NT2/D1 (cell line): ENCODE results near the gene RIN3.
"Not testable (repeated sequence)": the region's sequence is repeated elsewhere in the genome, so short reads cannot be mapped to it uniquely, and the experiment has no call there.

ENCODE experiments used
- DNase-seq: peaks from one replicate; pipeline ENCODE4 v3.0.0-alpha.2; 2011; ENCODE audit warnings: low read depth, low spot score
- H3K27me3 ChIP-seq: 2 replicates; pipeline ENCODE4 v1.6.0; 2011; ENCODE audit warnings: mild to moderate bottlenecking; ENCODE audit not compliant: insufficient read length, insufficient read depth
- H3K36me3 ChIP-seq: 2 replicates; pipeline ENCODE4 v1.6.1; 2011; ENCODE audit warnings: mild to moderate bottlenecking, low read length, mixed read lengths; ENCODE audit not compliant: insufficient read depth, insufficient read length
- H3K4me1 ChIP-seq: 2 replicates; pipeline ENCODE4 v1.5.1; 2011; ENCODE audit not compliant: insufficient read depth, insufficient read length
- H3K4me3 ChIP-seq: 2 replicates; pipeline ENCODE4 v1.5.1; 2011; ENCODE audit warnings: low read depth; ENCODE audit not compliant: insufficient read length
- H3K9ac ChIP-seq: 2 replicates; pipeline ENCODE4 v1.6.0; 2011; ENCODE audit warnings: low read depth; ENCODE audit not compliant: insufficient read length
- H3K9me3 ChIP-seq: 2 replicates; pipeline ENCODE4 v1.5.1; 2011; ENCODE audit warnings: mild to moderate bottlenecking, low read length; ENCODE audit not compliant: insufficient read depth
- SUZ12 ChIP-seq: IDR thresholded peaks from 2 replicates; pipeline ENCODE4 v1.6.1; 2011; ENCODE audit not compliant: insufficient read length, insufficient read depth; ENCODE audit errors: extremely low read depth
- YY1 ChIP-seq: IDR thresholded peaks from 2 replicates; pipeline ENCODE4 v1.6.1; 2011; ENCODE audit not compliant: insufficient read length, insufficient read depth
- ZNF274 ChIP-seq: IDR thresholded peaks from 2 replicates; pipeline ENCODE4 v1.6.1; 2011; ENCODE audit warnings: mild to moderate bottlenecking, low read depth, low read length

RIN3 gene

GRCh38 chr14:92528486-92529100 lies 15.0 kb downstream of the RIN3 start:
- no peak for TF ChIP-seq YY1
- TF ChIP-seq ZNF274 = no peak
- no peak for TF ChIP-seq SUZ12
- no peaks in the 10 kb centered on the region for H3K27me3 ChIP-seq
- H3K4me1 ChIP-seq = peaks cover 3% of the 10 kb centered on the region
- no peak overlapping the region for H3K9ac ChIP-seq
- DNase-seq = no peak
- no peaks in the 10 kb centered on the region for H3K9me3 ChIP-seq
- no peak overlapping the region for H3K4me3 ChIP-seq
- no peaks in the 10 kb centered on the region for H3K36me3 ChIP-seq

- H3K36me3 ChIP-seq = no peaks in the 10 kb centered on the region
- H3K4me1 ChIP-seq = no peaks in the 10 kb centered on the region
- H3K27me3 ChIP-seq = no peaks in the 10 kb centered on the region
- no peaks in the 10 kb centered on the region for H3K9me3 ChIP-seq
- no peak for TF ChIP-seq SUZ12
- no peak for TF ChIP-seq YY1
- TF ChIP-seq ZNF274 = no peak
- no peak overlapping the region for H3K4me3 ChIP-seq
- H3K9ac ChIP-seq = no peak overlapping the region
- no peak for DNase-seq
Observed at GRCh38 chr14:92529903-92530302, 16.3 kb downstream of the RIN3 start.

GRCh38 chr14:92531106-92531873 lies 17.7 kb downstream of the RIN3 start:
- H3K4me1 ChIP-seq = no peaks in the 10 kb centered on the region
- H3K27me3 ChIP-seq = no peaks in the 10 kb centered on the region
- no peaks in the 10 kb centered on the region for H3K36me3 ChIP-seq
- TF ChIP-seq ZNF274 (no peak), SUZ12 (no peak), YY1 (no peak)
- DNase-seq = no peak
- no peak overlapping the region for H3K4me3 ChIP-seq
- H3K9me3 ChIP-seq = no peaks in the 10 kb centered on the region
- no peak overlapping the region for H3K9ac ChIP-seq

GRCh38 chr14:92532490-92533163 lies 19.0 kb downstream of the RIN3 start:
- no peak for DNase-seq

GRCh38 chr14:92534932-92535643 lies 21.5 kb downstream of the RIN3 start:
- Histone ChIP-seq H3K9me3 (no peaks in the 10 kb centered on the region), H3K9ac (no peak overlapping the region), H3K4me3 (no peak overlapping the region), H3K36me3 (no peaks in the 10 kb centered on the region), H3K4me1 (peaks cover 2% of the 10 kb centered on the region), H3K27me3 (no peaks in the 10 kb centered on the region)
- DNase-seq = no peak
- TF ChIP-seq SUZ12 = no peak
- TF ChIP-seq ZNF274 = no peak
- TF ChIP-seq YY1 = no peak

More at GRCh38 chr14:92532490-92533163, 19.0 kb downstream of the RIN3 start:
- Histone ChIP-seq H3K4me1 (no peaks in the 10 kb centered on the region), H3K36me3 (no peaks in the 10 kb centered on the region), H3K9me3 (no peaks in the 10 kb centered on the region), H3K4me3 (no peak overlapping the region), H3K27me3 (no peaks in the 10 kb centered on the region), H3K9ac (no peak overlapping the region)
- no peak for TF ChIP-seq YY1

- not testable (repeated sequence) for H3K9me3 ChIP-seq, H3K36me3 ChIP-seq, DNase-seq, H3K9ac ChIP-seq, H3K4me1 ChIP-seq, H3K4me3 ChIP-seq, H3K27me3 ChIP-seq
Observed at GRCh38 chr14:92536231-92536630, 22.6 kb downstream of the RIN3 start.

- Histone ChIP-seq H3K4me3 (no peak overlapping the region), H3K4me1 (peaks cover 2% of the 10 kb centered on the region), H3K9ac (no peak overlapping the region), H3K27me3 (no peaks in the 10 kb centered on the region), H3K36me3 (no peaks in the 10 kb centered on the region), H3K9me3 (no peaks in the 10 kb centered on the region)
- no peak for DNase-seq
- TF ChIP-seq SUZ12 = no peak
- TF ChIP-seq YY1 = no peak
- TF ChIP-seq ZNF274 = no peak
Observed at GRCh38 chr14:92538412-92538985, 24.9 kb downstream of the RIN3 start.
